ENCODE results near the gene NDUFS7.
A peak's percentile ranks its signal among the peaks of the same experiment; 100 is the strongest.

NDUFS7 gene

GRCh38 chr19:1409204-1410005, 25.7 kb downstream of the NDUFS7 start:
- Histone ChIP-seq H3K36me3 (ENCODE audit: control insufficient read depth, insufficient read depth, low read length) (peaks cover 36% of the 10 kb centered on the region), H3K9me3 (ENCODE audit: control insufficient read depth, insufficient read depth, low read length) (no peaks in the 10 kb centered on the region), H3K27me3 (ENCODE audit: control insufficient read depth, insufficient read depth, low read length) (no peaks in the 10 kb centered on the region), H3K4me3 (ENCODE audit: low read depth, low read length) (peak overlapping the region; percentile 86), H3K9ac (ENCODE audit: low read depth, low read length) (peak overlapping the region; percentile 94), H3K4me1 (ENCODE audit: control insufficient read depth, insufficient read depth, low read length) (peaks cover 4% of the 10 kb centered on the region)

- Histone ChIP-seq H3K4me1 (ENCODE audit: control insufficient read depth, insufficient read depth, low read length) (peaks cover 4% of the 10 kb centered on the region), H3K36me3 (ENCODE audit: control insufficient read depth, insufficient read depth, low read length) (peaks cover 36% of the 10 kb centered on the region)
Measured at GRCh38 chr19:1410136-1410786, 26.6 kb downstream of the NDUFS7 start.

GRCh38 chr19:1410789-1411188, 27.1 kb downstream of the NDUFS7 start:
- H3K27me3 ChIP-seq (ENCODE audit: control insufficient read depth, insufficient read depth, low read length): no peaks in the 10 kb centered on the region
- peak overlapping the region; percentile 73 for H3K9ac ChIP-seq (ENCODE audit: low read depth, low read length)
- no peaks in the 10 kb centered on the region for H3K9me3 ChIP-seq (ENCODE audit: control insufficient read depth, insufficient read depth, low read length)
- peaks cover 7% of the 10 kb centered on the region for H3K4me1 ChIP-seq (ENCODE audit: control insufficient read depth, insufficient read depth, low read length)
- no peak overlapping the region for H3K4me3 ChIP-seq (ENCODE audit: low read depth, low read length)
- peaks cover 37% of the 10 kb centered on the region for H3K36me3 ChIP-seq (ENCODE audit: control insufficient read depth, insufficient read depth, low read length)

More at GRCh38 chr19:1410136-1410786, 26.6 kb downstream of the NDUFS7 start:
- Histone ChIP-seq H3K4me3 (ENCODE audit: low read depth, low read length) (peak overlapping the region; percentile 30), H3K9ac (ENCODE audit: low read depth, low read length) (no peak overlapping the region), H3K9me3 (ENCODE audit: control insufficient read depth, insufficient read depth, low read length) (no peaks in the 10 kb centered on the region), H3K27me3 (ENCODE audit: control insufficient read depth, insufficient read depth, low read length) (no peaks in the 10 kb centered on the region)

- Histone ChIP-seq H3K9me3 (ENCODE audit: control insufficient read depth, insufficient read depth, low read length) (no peaks in the 10 kb centered on the region), H3K36me3 (ENCODE audit: control insufficient read depth, insufficient read depth, low read length) (peaks cover 43% of the 10 kb centered on the region), H3K4me1 (ENCODE audit: control insufficient read depth, insufficient read depth, low read length) (peaks cover 13% of the 10 kb centered on the region), H3K9ac (ENCODE audit: low read depth, low read length) (peak overlapping the region; percentile 73), H3K27me3 (ENCODE audit: control insufficient read depth, insufficient read depth, low read length) (no peaks in the 10 kb centered on the region), H3K4me3 (ENCODE audit: low read depth, low read length) (no peak overlapping the region)
Measured at GRCh38 chr19:1411255-1412191, 27.8 kb downstream of the NDUFS7 start.

GRCh38 chr19:1412323-1412923, 28.7 kb downstream of the NDUFS7 start:
- Histone ChIP-seq H3K4me1 (ENCODE audit: control insufficient read depth, insufficient read depth, low read length) (peaks cover 16% of the 10 kb centered on the region), H3K9me3 (ENCODE audit: control insufficient read depth, insufficient read depth, low read length) (no peaks in the 10 kb centered on the region), H3K36me3 (ENCODE audit: control insufficient read depth, insufficient read depth, low read length) (peaks cover 47% of the 10 kb centered on the region)

GRCh38 chr19:1412995-1413800, 29.5 kb downstream of the NDUFS7 start:
- H3K9ac ChIP-seq (ENCODE audit: low read depth, low read length): no peak overlapping the region
- peaks cover 55% of the 10 kb centered on the region for H3K36me3 ChIP-seq (ENCODE audit: control insufficient read depth, insufficient read depth, low read length)
- H3K9me3 ChIP-seq (ENCODE audit: control insufficient read depth, insufficient read depth, low read length): no peaks in the 10 kb centered on the region
- H3K4me3 ChIP-seq (ENCODE audit: low read depth, low read length): no peak overlapping the region
- peaks cover 18% of the 10 kb centered on the region for H3K4me1 ChIP-seq (ENCODE audit: control insufficient read depth, insufficient read depth, low read length)
- H3K27me3 ChIP-seq (ENCODE audit: control insufficient read depth, insufficient read depth, low read length): no peaks in the 10 kb centered on the region

More at GRCh38 chr19:1412323-1412923, 28.7 kb downstream of the NDUFS7 start:
- H3K9ac ChIP-seq (ENCODE audit: low read depth, low read length): no peak overlapping the region
- no peaks in the 10 kb centered on the region for H3K27me3 ChIP-seq (ENCODE audit: control insufficient read depth, insufficient read depth, low read length)
- H3K4me3 ChIP-seq (ENCODE audit: low read depth, low read length): no peak overlapping the region

- Histone ChIP-seq H3K4me1 (ENCODE audit: control insufficient read depth, insufficient read depth, low read length) (peaks cover 14% of the 10 kb centered on the region), H3K9me3 (ENCODE audit: control insufficient read depth, insufficient read depth, low read length) (no peaks in the 10 kb centered on the region), H3K9ac (ENCODE audit: low read depth, low read length) (peak overlapping the region; percentile 81), H3K4me3 (ENCODE audit: low read depth, low read length) (peak overlapping the region; percentile 35), H3K27me3 (ENCODE audit: control insufficient read depth, insufficient read depth, low read length) (no peaks in the 10 kb centered on the region), H3K36me3 (ENCODE audit: control insufficient read depth, insufficient read depth, low read length) (peaks cover 62% of the 10 kb centered on the region)
Measured at GRCh38 chr19:1416014-1416841, 32.5 kb downstream of the NDUFS7 start.

GRCh38 chr19:1417145-1417544, 33.4 kb downstream of the NDUFS7 start:
- Histone ChIP-seq H3K9ac (ENCODE audit: low read depth, low read length) (no peak overlapping the region), H3K4me1 (ENCODE audit: control insufficient read depth, insufficient read depth, low read length) (peaks cover 14% of the 10 kb centered on the region), H3K9me3 (ENCODE audit: control insufficient read depth, insufficient read depth, low read length) (no peaks in the 10 kb centered on the region), H3K4me3 (ENCODE audit: low read depth, low read length) (no peak overlapping the region), H3K36me3 (ENCODE audit: control insufficient read depth, insufficient read depth, low read length) (peaks cover 66% of the 10 kb centered on the region), H3K27me3 (ENCODE audit: control insufficient read depth, insufficient read depth, low read length) (no peaks in the 10 kb centered on the region)

GRCh38 chr19:1417681-1418495, 34.2 kb downstream of the NDUFS7 start:
- Histone ChIP-seq H3K9me3 (ENCODE audit: control insufficient read depth, insufficient read depth, low read length) (no peaks in the 10 kb centered on the region), H3K36me3 (ENCODE audit: control insufficient read depth, insufficient read depth, low read length) (peaks cover 67% of the 10 kb centered on the region), H3K4me3 (ENCODE audit: low read depth, low read length) (no peak overlapping the region), H3K27me3 (ENCODE audit: control insufficient read depth, insufficient read depth, low read length) (no peaks in the 10 kb centered on the region), H3K4me1 (ENCODE audit: control insufficient read depth, insufficient read depth, low read length) (peaks cover 14% of the 10 kb centered on the region), H3K9ac (ENCODE audit: low read depth, low read length) (peak overlapping the region; percentile 60)

GRCh38 chr19:1418496-1418775, 34.7 kb downstream of the NDUFS7 start:
- Histone ChIP-seq H3K9ac (ENCODE audit: low read depth, low read length) (peak overlapping the region; percentile 60), H3K4me3 (ENCODE audit: low read depth, low read length) (no peak overlapping the region), H3K4me1 (ENCODE audit: control insufficient read depth, insufficient read depth, low read length) (peaks cover 14% of the 10 kb centered on the region), H3K9me3 (ENCODE audit: control insufficient read depth, insufficient read depth, low read length) (no peaks in the 10 kb centered on the region), H3K36me3 (ENCODE audit: control insufficient read depth, insufficient read depth, low read length) (peaks cover 67% of the 10 kb centered on the region), H3K27me3 (ENCODE audit: control insufficient read depth, insufficient read depth, low read length) (no peaks in the 10 kb centered on the region)
